ENCODE data around the gene FAM53B. TPM values are rescaled to one million over a fixed set of nuclear protein-coding genes. Genes with fewer than 3 reads are reported as not detected.

Gene FAM53B
- total and polyA plus RNA-seq, 12 donors = 11.6 to 42.9 (median 29.1) TPM

DNA sequence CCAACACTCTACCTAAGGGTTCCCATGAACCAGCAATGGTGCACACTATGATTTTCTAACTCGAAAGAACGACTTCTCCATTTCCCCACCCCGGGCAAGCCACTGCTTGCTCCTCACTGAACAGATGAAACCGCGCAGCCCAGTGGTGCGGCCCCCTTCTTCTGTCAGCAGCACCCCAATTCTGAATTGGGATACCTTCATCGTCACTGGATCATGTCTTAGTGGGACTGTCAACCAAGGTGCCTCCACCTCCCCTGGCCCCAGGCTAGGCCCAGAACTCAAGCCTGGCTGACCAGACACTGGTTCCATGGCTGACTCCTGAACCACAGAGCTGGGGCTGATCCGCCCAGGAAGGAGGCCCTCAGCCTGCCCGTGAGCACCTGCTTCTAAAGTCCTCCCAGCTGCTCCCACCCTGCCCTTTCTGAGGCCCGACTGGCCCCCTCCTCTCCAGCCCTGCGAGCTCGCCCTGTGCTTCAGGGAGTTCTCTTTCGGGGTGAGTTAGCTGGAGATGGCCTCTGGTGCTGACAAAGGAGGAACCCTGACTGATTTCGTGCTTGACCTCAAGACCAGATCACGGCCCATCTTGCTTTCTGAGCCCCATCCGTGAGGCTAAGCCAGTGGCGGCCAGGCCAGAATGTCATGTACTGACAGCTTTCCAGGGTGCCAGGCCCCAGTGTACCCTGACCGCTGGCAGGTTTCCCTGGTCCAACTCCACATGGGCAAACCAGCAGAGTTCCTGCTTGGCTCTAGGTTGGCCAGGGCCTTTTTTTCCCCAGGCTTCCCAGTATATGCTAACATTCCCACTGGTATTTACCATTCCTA lies 44.5 kb downstream of the FAM53B start:
- intact Hi-C loops (cut with DNase I) = loop anchor here in 5 of 10 donors (2.0 to 5.0 kb wide), 4 partner anchors 37 to 52 kb away; partner anchors contain the start of gene FAM53B (in 1 of the 5)
- no peaks in the 10 kb centered on the region for H3K27me3 ChIP-seq
- ATAC-seq (peak in 1 of 8 donors; percentile 52), DNase-seq (no peak)
- no peak overlapping the region for H3K4me3 ChIP-seq
- TF ChIP-seq, protein P1, sequence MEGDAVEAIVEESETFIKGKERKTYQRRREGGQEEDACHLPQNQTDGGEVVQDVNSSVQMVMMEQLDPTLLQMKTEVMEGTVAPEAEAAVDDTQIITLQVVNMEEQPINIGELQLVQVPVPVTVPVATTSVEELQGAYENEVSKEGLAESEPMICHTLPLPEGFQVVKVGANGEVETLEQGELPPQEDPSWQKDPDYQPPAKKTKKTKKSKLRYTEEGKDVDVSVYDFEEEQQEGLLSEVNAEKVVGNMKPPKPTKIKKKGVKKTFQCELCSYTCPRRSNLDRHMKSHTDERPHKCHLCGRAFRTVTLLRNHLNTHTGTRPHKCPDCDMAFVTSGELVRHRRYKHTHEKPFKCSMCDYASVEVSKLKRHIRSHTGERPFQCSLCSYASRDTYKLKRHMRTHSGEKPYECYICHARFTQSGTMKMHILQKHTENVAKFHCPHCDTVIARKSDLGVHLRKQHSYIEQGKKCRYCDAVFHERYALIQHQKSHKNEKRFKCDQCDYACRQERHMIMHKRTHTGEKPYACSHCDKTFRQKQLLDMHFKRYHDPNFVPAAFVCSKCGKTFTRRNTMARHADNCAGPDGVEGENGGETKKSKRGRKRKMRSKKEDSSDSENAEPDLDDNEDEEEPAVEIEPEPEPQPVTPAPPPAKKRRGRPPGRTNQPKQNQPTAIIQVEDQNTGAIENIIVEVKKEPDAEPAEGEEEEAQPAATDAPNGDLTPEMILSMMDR (IDR thresholded peaks at IDR 0.05) = no peak
- WGBS, 2 donors = 81 to 87% methylated on average over 18 of the region's 18 CpGs
- H3K4me1 ChIP-seq = peaks cover 61 to 98% (median 89%) of the 10 kb centered on the region in 9 donors
- peak overlapping the region; percentile 74 to 98 (median 91) for H3K27ac ChIP-seq
- no peaks in the 10 kb centered on the region for H3K9me3 ChIP-seq
- H3K36me3 ChIP-seq = peaks cover 0 to 30% (median 3%) of the 10 kb centered on the region in 9 donors

DNA sequence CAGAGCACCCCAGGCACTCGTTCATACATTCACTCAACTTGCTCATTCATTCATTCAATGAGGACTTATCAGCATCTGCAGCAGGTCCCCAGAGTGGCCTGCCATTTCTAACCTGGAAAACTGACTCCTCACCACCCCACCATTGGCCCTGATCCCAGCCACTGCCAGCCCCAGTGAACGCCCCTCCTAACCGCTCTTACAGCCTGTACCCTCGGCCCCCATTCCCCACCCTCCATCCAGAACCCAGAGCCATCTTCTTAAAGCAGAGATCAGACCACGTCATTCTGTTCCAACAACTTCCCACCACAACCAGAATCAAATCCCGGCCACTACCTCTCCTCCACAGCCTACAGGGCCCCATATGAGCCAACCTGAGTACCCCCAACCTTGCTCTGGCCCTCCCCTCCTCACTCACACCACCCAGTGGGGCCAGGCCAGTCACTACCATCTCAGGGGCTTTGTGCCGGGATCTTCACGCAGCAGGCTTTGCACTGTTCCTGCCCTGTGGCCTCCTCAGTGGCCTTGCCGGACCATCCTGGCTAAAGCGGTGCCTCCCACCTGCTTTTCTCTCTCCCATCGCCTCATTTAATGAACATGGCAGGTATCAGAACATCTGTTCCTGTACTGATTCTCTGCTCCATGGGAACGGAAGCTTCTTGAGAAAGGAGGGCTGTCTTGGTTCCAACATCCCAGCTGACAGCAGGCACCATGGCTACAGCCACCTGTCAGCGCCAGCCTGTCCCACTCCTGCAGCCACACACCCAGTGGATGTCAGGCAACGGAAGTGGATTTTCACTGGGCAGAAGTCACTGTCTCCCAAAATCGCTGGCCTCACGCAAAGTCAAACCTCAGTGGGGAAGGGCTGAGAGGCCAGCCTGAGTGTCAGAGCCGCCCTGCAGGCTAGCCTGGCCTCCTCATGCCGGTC lies 45.4 kb downstream of the FAM53B start:
- peak overlapping the region; percentile 74 to 98 (median 91) for H3K27ac ChIP-seq
- H3K4me3 ChIP-seq = no peak overlapping the region
- H3K4me1 ChIP-seq = peaks cover 62 to 98% (median 89%) of the 10 kb centered on the region in 9 donors
- WGBS, 2 donors = 85 to 86% methylated on average over 18 of the region's 18 CpGs
- H3K27me3 ChIP-seq = no peaks in the 10 kb centered on the region
- intact Hi-C loops (cut with DNase I) = no loop called here
- H3K9me3 ChIP-seq = no peaks in the 10 kb centered on the region
- TF ChIP-seq, protein P1 (IDR thresholded peaks at IDR 0.05) = no peak
- peaks cover 0 to 30% (median 5%) of the 10 kb centered on the region in 9 donors for H3K36me3 ChIP-seq
- DNase-seq (no peak), ATAC-seq (no peak)

GRCh38 chr10:124697837-124698544 lies 46.2 kb downstream of the FAM53B start:
- Histone ChIP-seq H3K36me3 (peaks cover 0 to 36% (median 5%) of the 10 kb centered on the region in 9 donors), H3K4me1 (peaks cover 58 to 98% (median 87%) of the 10 kb centered on the region in 9 donors), H3K27ac (peak overlapping the region in 9 of 10 donors; percentile 33 to 97 (median 89)), H3K9me3 (no peaks in the 10 kb centered on the region), H3K27me3 (no peaks in the 10 kb centered on the region), H3K4me3 (no peak overlapping the region)
- ATAC-seq = no peak
- intact Hi-C loops (cut with DNase I) = no loop called here
- TF ChIP-seq, protein P1 (IDR thresholded peaks at IDR 0.05) = no peak
- WGBS, 2 donors = 72% methylated on average over 13 of the region's 13 CpGs
- DNase-seq = no peak
